ENCODE measurements around the gene PM20D1. TPM values are rescaled to one million over a fixed set of nuclear protein-coding genes. Genes with fewer than 3 reads are reported as not detected.

Gene PM20D1
- polyA plus RNA-seq, 1 of the 3 experiments (the other 2 are of a cell fraction) = not detected

GRCh38 chr1:205822397-205822796 is 27.5 kb downstream of the PM20D1 start:
- CTCF ChIA-PET = no interaction called here
- no peak for DNase-seq
- TF ChIP-seq ZBTB33 (IDR thresholded peaks at IDR 0.05; ENCODE audit: borderline replicate concordance, low read depth) (no peak), GATA2 (CRISPR knock-in tag; IDR thresholded peaks at IDR 0.05) (no peak), JUND (IDR thresholded peaks at IDR 0.05) (no peak), SIN3A (IDR thresholded peaks at IDR 0.05; ENCODE audit: borderline replicate concordance, low read depth, low read length) (no peak), RFX5 (IDR thresholded peaks at IDR 0.05; ENCODE audit: low read length) (no peak), GABPA (IDR thresholded peaks at IDR 0.05; ENCODE audit: low read depth) (no peak), RAD21 (IDR thresholded peaks at IDR 0.05; ENCODE audit: low read length) (no peak), EP300 (IDR thresholded peaks at IDR 0.05; ENCODE audit: borderline replicate concordance in 1 of 2, low read depth in 1 of 2, low read length in 1 of 2) (no peak), FOXJ3 (CRISPR knock-in tag; IDR thresholded peaks at IDR 0.05) (no peak), TEAD4 (IDR thresholded peaks at IDR 0.05; ENCODE audit: borderline replicate concordance, insufficient read depth) (no peak), USF2 (IDR thresholded peaks at IDR 0.05; ENCODE audit: borderline replicate concordance, low read depth, low read length) (no peak), ELF1 (IDR thresholded peaks at IDR 0.05) (no peak), NFIC (IDR thresholded peaks at IDR 0.05; ENCODE audit: borderline replicate concordance) (no peak)
- TF ChIP-seq, protein P1, sequence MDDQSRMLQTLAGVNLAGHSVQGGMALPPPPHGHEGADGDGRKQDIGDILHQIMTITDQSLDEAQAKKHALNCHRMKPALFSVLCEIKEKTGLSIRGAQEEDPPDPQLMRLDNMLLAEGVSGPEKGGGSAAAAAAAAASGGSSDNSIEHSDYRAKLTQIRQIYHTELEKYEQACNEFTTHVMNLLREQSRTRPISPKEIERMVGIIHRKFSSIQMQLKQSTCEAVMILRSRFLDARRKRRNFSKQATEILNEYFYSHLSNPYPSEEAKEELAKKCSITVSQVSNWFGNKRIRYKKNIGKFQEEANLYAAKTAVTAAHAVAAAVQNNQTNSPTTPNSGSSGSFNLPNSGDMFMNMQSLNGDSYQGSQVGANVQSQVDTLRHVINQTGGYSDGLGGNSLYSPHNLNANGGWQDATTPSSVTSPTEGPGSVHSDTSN (IDR thresholded peaks at IDR 0.05) = no peak
- no peaks in the 10 kb centered on the region for H3K27me3 ChIP-seq (ENCODE audit: insufficient read depth)
- no peaks in the 10 kb centered on the region; a peak in 1 of 4 replicates for H3K4me1 ChIP-seq (ENCODE audit: control insufficient read depth in 1 of 2, insufficient read depth in 2 of 2, low read depth in 1 of 2, low read length in 1 of 2)
- POLR2A ChIA-PET = no interaction called here
- no peak overlapping the region for H2AFZ ChIP-seq (ENCODE audit: low read depth)
- H3K27ac ChIP-seq (ENCODE audit: low read depth in 2 of 2, low read length in 1 of 2) = no peak overlapping the region
- no peak overlapping the region for H3K4me3 ChIP-seq (ENCODE audit: low read depth in 2 of 2, low read length in 1 of 2)
- H3K9ac ChIP-seq = no peak overlapping the region
- 80% methylated on average over 2 of the region's 2 CpGs for WGBS (ENCODE audit: low lambda C conversion rate)
- no peaks in the 10 kb centered on the region for H3K9me3 ChIP-seq
- H3F3A ChIP-seq (replicated peaks; ENCODE audit: insufficient read depth) = no peaks in the 10 kb centered on the region
- H3K9me2 ChIP-seq = no peaks in the 10 kb centered on the region
- no peak overlapping the region for H3K4me2 ChIP-seq
- no peaks in the 10 kb centered on the region for H3K79me2 ChIP-seq (ENCODE audit: insufficient read depth)
- H3K36me3 ChIP-seq (replicated peaks in 1 of 2; ENCODE audit: control insufficient read depth in 1 of 2, insufficient read depth in 2 of 2, low read length in 1 of 2) = no peaks in the 10 kb centered on the region
- H4K20me1 ChIP-seq (ENCODE audit: insufficient read depth) = no peaks in the 10 kb centered on the region

DNA sequence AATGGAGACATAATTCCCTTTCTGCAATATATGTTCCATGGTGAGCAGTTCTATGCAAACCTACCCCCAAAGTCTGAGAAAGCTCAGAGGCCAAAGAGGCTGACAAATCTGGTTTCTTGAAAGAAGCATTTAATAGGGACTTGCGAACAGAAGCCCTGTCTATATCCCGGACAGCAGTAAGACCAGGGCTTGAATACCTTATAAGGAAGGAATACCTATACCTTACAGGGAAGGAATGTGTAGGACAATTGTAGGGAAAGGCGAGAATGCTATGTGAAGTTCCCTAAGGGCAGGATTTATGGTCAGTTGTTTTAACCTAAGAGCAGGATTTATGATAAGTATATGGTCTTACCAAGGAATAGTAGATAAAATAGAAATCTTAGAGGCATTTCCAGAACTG is 31.9 kb downstream of the PM20D1 start:
- no peak overlapping the region for H2AFZ ChIP-seq (ENCODE audit: low read depth)
- TF ChIP-seq TEAD4 (IDR thresholded peaks at IDR 0.05; ENCODE audit: borderline replicate concordance, insufficient read depth) = no peak
- no peak for TF ChIP-seq TCF12 (IDR thresholded peaks at IDR 0.05)
- TF ChIP-seq GATA2 (CRISPR knock-in tag; IDR thresholded peaks at IDR 0.05) = no peak
- TF ChIP-seq FOXM1 (IDR thresholded peaks at IDR 0.05; ENCODE audit: low read depth) = no peak
- no peak overlapping the region for H3K9ac ChIP-seq
- H3K9me2 ChIP-seq = no peaks in the 10 kb centered on the region
- H3K4me2 ChIP-seq = no peak overlapping the region
- H3K27ac ChIP-seq (ENCODE audit: low read depth in 2 of 2, low read length in 1 of 2) = no peak overlapping the region
- H3F3A ChIP-seq (replicated peaks; ENCODE audit: insufficient read depth) = no peaks in the 10 kb centered on the region
- WGBS (ENCODE audit: low lambda C conversion rate) = 86% methylated on average over 3 of the region's 3 CpGs
- ChIA-PET CTCF (interaction anchor here (0.8 to 2.1 kb wide), 4 partner anchors 9 to 159 kb away, joined by 3 to 5 read pairs (median 4); no protein-coding TSS in a partner anchor), POLR2A (no interaction called here)
- H3K9me3 ChIP-seq = no peaks in the 10 kb centered on the region
- no peak overlapping the region for H3K4me3 ChIP-seq (ENCODE audit: low read depth in 2 of 2, low read length in 1 of 2)
- no peaks in the 10 kb centered on the region for H4K20me1 ChIP-seq (ENCODE audit: insufficient read depth)
- no peaks in the 10 kb centered on the region for H3K79me2 ChIP-seq (ENCODE audit: insufficient read depth)
- no peaks in the 10 kb centered on the region for H3K36me3 ChIP-seq (replicated peaks in 1 of 2; ENCODE audit: control insufficient read depth in 1 of 2, insufficient read depth in 2 of 2, low read length in 1 of 2)
- peaks cover 0 to 9% of the 10 kb centered on the region in 2 experiments; a peak in 2 of 4 replicates for H3K4me1 ChIP-seq (ENCODE audit: control insufficient read depth in 1 of 2, insufficient read depth in 2 of 2, low read depth in 1 of 2, low read length in 1 of 2)
- no peaks in the 10 kb centered on the region for H3K27me3 ChIP-seq (ENCODE audit: insufficient read depth)
- DNase-seq = no peak
